Endothelial cell of umbilical vein (primary cell): Measurements from ENCODE around the gene ALK. TPM values are rescaled to one million over a fixed set of nuclear protein-coding genes. Genes with fewer than 3 reads are reported as not detected.

Experiments
- BruUV-seq: library from RNA; stranded (reverse); fragments of 400-500 nt; replicated peaks from 2 replicates; lab custom pipeline; 2021; lab: Mats Ljungman, UMichigan
- CTCF ChIA-PET: fragments of 300-600, 350-600 bp; sonication (Branson Sonifier 250); formaldehyde crosslinking; loops from one replicate; lab custom pipeline; 2021; ENCODE audit warnings: antibody characterized with exemption, inconsistent platforms; lab: Charles Lee
- POLR2A ChIA-PET: fragments of 300-600, 350-600 bp; sonication (Branson Sonifier 250); formaldehyde crosslinking; loops from one replicate; lab custom pipeline; 2021; ENCODE audit warnings: antibody characterized with exemption, inconsistent platforms; lab: Charles Lee
- DNase-seq: peaks from one replicate; pipeline ENCODE4 v3.0.0-alpha.2; 2011; ENCODE audit warnings: low read depth, low spot score
- FAIRE-seq: peaks from 2 replicates; lab custom pipeline; 2011; peaks lifted over from hg19 to GRCh38; lab: Jason Lieb, UNC
- H2AFZ ChIP-seq: 2 replicates; pipeline ENCODE4 v1.6.0; 2012; ENCODE audit warnings: low read depth, low read length, control low read depth, inconsistent platforms
- H3K27ac ChIP-seq: 2 replicates; pipeline ENCODE4 v1.5.1; 2011; ENCODE audit warnings: low read depth, mild to moderate bottlenecking, control low read depth, low read length, moderate library complexity; ENCODE audit not compliant: insufficient read depth
- H3K27me3 ChIP-seq, 2 experiments: 2 replicates each; pipeline versions ENCODE4 v1.6.0 to v1.6.1; 2011; ENCODE audit warnings: low read length in 2 of 2, mixed read lengths in 1 of 2; ENCODE audit not compliant: control insufficient read depth in 2 of 2, insufficient read depth in 2 of 2
- H3K36me3 ChIP-seq, 2 experiments: 2 replicates in 1 of 2; 3 replicates in 1 of 2; pipeline ENCODE4 v1.5.1; 2011; ENCODE audit warnings: low read length in 2 of 2, mild to moderate bottlenecking in 1 of 2, moderate library complexity in 1 of 2; ENCODE audit not compliant: control insufficient read depth in 2 of 2, insufficient read depth in 2 of 2; ENCODE audit errors: extremely low read depth in 1 of 2
- H3K4me1 ChIP-seq: 3 replicates; pipeline ENCODE4 v1.5.1; 2011; ENCODE audit warnings: mild to moderate bottlenecking, low read length; ENCODE audit not compliant: control insufficient read depth, insufficient read depth; ENCODE audit errors: extremely low read depth
- H3K4me2 ChIP-seq: 2 replicates; pipeline ENCODE4 v1.6.1; 2011; ENCODE audit warnings: low read length, control low read depth, mixed read lengths; ENCODE audit not compliant: insufficient read depth
- H3K4me3 ChIP-seq, 3 experiments: fragments of 200-600 bp in 1 of 3; sonication (generic), shearing (Covaris generic) in 1 of 3; replicated peaks in 1 of 3; 2 replicates each; pipeline ENCODE4 v1.5.1; 2011 to 2016; ENCODE audit warnings: control low read depth in 3 of 3, low read length in 3 of 3, mild to moderate bottlenecking in 2 of 3, inconsistent platforms in 1 of 3, low read depth in 1 of 3, moderate library complexity in 1 of 3; ENCODE audit not compliant: insufficient read depth in 1 of 3
- H3K79me2 ChIP-seq: 2 replicates; pipeline ENCODE4 v1.6.0; 2012; ENCODE audit warnings: low read length, inconsistent platforms; ENCODE audit not compliant: control insufficient read depth, insufficient read depth
- H3K9ac ChIP-seq: replicated peaks from 2 replicates; pipeline ENCODE3; 2011; ENCODE audit warnings: low read length, control low read depth; ENCODE audit not compliant: insufficient read depth; ENCODE audit errors: extremely low read depth
- H3K9me1 ChIP-seq: replicated peaks from 3 replicates; pipeline ENCODE4 v1.6.0; 2011; ENCODE audit warnings: mild to moderate bottlenecking, low read length; ENCODE audit not compliant: control insufficient read depth, insufficient read depth; ENCODE audit errors: extremely low read depth
- H3K9me3 ChIP-seq: replicated peaks from 2 replicates; pipeline ENCODE4 v1.5.1; 2012; ENCODE audit warnings: low read length, inconsistent platforms; ENCODE audit not compliant: control insufficient read depth, insufficient read depth
- H4K20me1 ChIP-seq: replicated peaks from 2 replicates; pipeline ENCODE3; 2011; ENCODE audit warnings: mild to moderate bottlenecking, low read length; ENCODE audit not compliant: control insufficient read depth, insufficient read depth; ENCODE audit errors: extremely low read depth
- CTCF ChIP-seq, 2 donors: IDR thresholded peaks; 1 replicate in 1 of 2; 2 replicates in 1 of 2; pipeline ENCODE4 v1.5.1; 2011; ENCODE audit warnings: low read length in 2 of 2, mild to moderate bottlenecking in 2 of 2, moderate library complexity in 2 of 2, control low read depth in 1 of 2, inconsistent platforms in 1 of 2, low read depth in 1 of 2; ENCODE audit not compliant: insufficient read depth in 1 of 2; ENCODE audit errors: extremely low read depth in 1 of 2
- EZH2 ChIP-seq: IDR thresholded peaks from 2 replicates; pipeline ENCODE4 v1.6.1; 2012; ENCODE audit warnings: borderline replicate concordance, low read depth, mild to moderate bottlenecking, moderate library complexity, low read length, inconsistent platforms; ENCODE audit not compliant: severe bottlenecking
- FOS ChIP-seq: IDR thresholded peaks from 2 replicates; pipeline ENCODE4 v1.6.1; 2011; ENCODE audit warnings: mild to moderate bottlenecking, low read length, moderate library complexity, borderline replicate concordance; ENCODE audit not compliant: insufficient read depth
- GATA2 ChIP-seq: IDR thresholded peaks from 2 replicates; pipeline ENCODE4 v1.7.0; 2011; ENCODE audit warnings: low read depth, mild to moderate bottlenecking, moderate library complexity, mixed read lengths, low read length; ENCODE audit not compliant: insufficient read length, insufficient read depth
- JUN ChIP-seq: IDR thresholded peaks from 2 replicates; pipeline ENCODE4 v1.6.1; 2011; ENCODE audit warnings: borderline replicate concordance, low read depth; ENCODE audit not compliant: insufficient read length, insufficient read depth
- MYC ChIP-seq: IDR thresholded peaks from one replicate; pipeline ENCODE4 v1.6.1; 2011; ENCODE audit warnings: mild to moderate bottlenecking, low read depth, low read length
- POLR2A ChIP-seq: IDR thresholded peaks from 2 replicates; pipeline ENCODE4 v1.6.1; 2012; ENCODE audit warnings: low read depth, mild to moderate bottlenecking, control low read depth, low read length
- POLR2AphosphoS5 ChIP-seq: IDR thresholded peaks from 2 replicates; pipeline ENCODE4 v1.6.1; 2012; ENCODE audit warnings: low read depth, mild to moderate bottlenecking, control low read depth, low read length, moderate library complexity; ENCODE audit not compliant: insufficient read depth
- dilution Hi-C: fragments of 300-500 bp; cut with MboI; formaldehyde crosslinking; loops from one replicate; pipeline ENCODE4 v1.15.0; 2019; ENCODE audit warnings: low sequenced_read_pairs; ENCODE audit not compliant: extremely low pct_ligation_motif_present
- intact Hi-C: fragments of 100-400 bp; cut with micrococcal nuclease; formaldehyde crosslinking; loops from one replicate; pipeline ENCODE4 v1.10.0; 2022
- polyA plus RNA-seq, 4 experiments: library from polyadenylated mRNA; depleted of rRNA in 3 of 4; stranded (reverse) in 3 of 4; unstranded in 1 of 4; fragments of >200 nt; gene quantifications; 2 replicates each; pipeline versions ENCODE4 v1.2.1 to v1.2.3, GENCODE V29; 2011 to 2012; ENCODE audit warnings: missing spikeins in 1 of 4
- total RNA-seq: library from RNA; stranded (reverse); gene quantifications from 2 replicates; pipeline ENCODE4 v1.2.3, GENCODE V29; 2021
- TF ChIP-seq, protein P1 (sequence below): IDR thresholded peaks from 2 replicates; pipeline ENCODE4 v1.6.1; 2011; ENCODE audit not compliant: insufficient read depth, insufficient read length

The ALK gene
- total and polyA plus RNA-seq, 2 donors (not counting 3 experiments of a cell fraction or from before 2014, with no cell fraction given): not detected

GRCh38 chr2:29345236-29345635, 576.1 kb downstream of the ALK start:
- Histone ChIP-seq H3K36me3 (no peaks in the 10 kb centered on the region), H3K4me1 (no peaks in the 10 kb centered on the region), H3K27ac (no peak overlapping the region), H4K20me1 (no peaks in the 10 kb centered on the region), H3K4me2 (no peak overlapping the region), H3K9ac (no peak overlapping the region), H3K79me2 (no peaks in the 10 kb centered on the region), H3K4me3 (no peak overlapping the region), H3K27me3 (no peaks in the 10 kb centered on the region), H2AFZ (no peak overlapping the region), H3K9me3 (no peaks in the 10 kb centered on the region), H3K9me1 (no peaks in the 10 kb centered on the region)
- CTCF ChIA-PET: no interaction called here
- dilution Hi-C loops (no loop called here), intact Hi-C loops (no loop called here)
- POLR2A ChIA-PET: no interaction called here
- no peak for FAIRE-seq
- no peak for DNase-seq
- TF ChIP-seq POLR2AphosphoS5: no peak
- TF ChIP-seq POLR2A: no peak
- no peak for TF ChIP-seq EZH2
- no peak for TF ChIP-seq MYC
- no peak for TF ChIP-seq JUN
- TF ChIP-seq FOS: no peak
- TF ChIP-seq GATA2: no peak
- no peak for TF ChIP-seq CTCF (IDR thresholded peaks at IDR 0.05; ENCODE audit: extremely low read depth in 1 of 2, insufficient read depth in 1 of 2, low read depth in 1 of 2, low read length in 2 of 2)
- TF ChIP-seq, protein P1, sequence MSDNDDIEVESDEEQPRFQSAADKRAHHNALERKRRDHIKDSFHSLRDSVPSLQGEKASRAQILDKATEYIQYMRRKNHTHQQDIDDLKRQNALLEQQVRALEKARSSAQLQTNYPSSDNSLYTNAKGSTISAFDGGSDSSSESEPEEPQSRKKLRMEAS: no peak
- BruUV-seq: no TSS peak
